MM.1S (cell line): ENCODE data around the gene C8A.

ENCODE experiments used
- CTCF ChIP-seq: fragments of 300-600 bp; sonication (generic); IDR thresholded peaks from 2 replicates; pipeline ENCODE4 v1.5.1; 2016; ENCODE audit warnings: antibody characterized with exemption, low read length, mixed read lengths
- EZH2 ChIP-seq: fragments of 300-600 bp; sonication (generic); optimal IDR thresholded peaks from 2 replicates; pipeline ENCODE3; 2017; ENCODE audit warnings: low read depth, mild to moderate bottlenecking, antibody characterized with exemption, low read length, mixed read lengths
- EZH2phosphoT487 ChIP-seq: fragments of 300-600 bp; sonication (generic); IDR thresholded peaks from 2 replicates; pipeline ENCODE4 v1.6.1; 2018; ENCODE audit warnings: antibody characterized with exemption, low read length

GRCh38 chr1:56921479-56921878, 66.9 kb downstream of the C8A start:
- TF ChIP-seq CTCF (no peak), EZH2 (no peak), EZH2phosphoT487 (no peak)
